GM20000 (cell line): ENCODE data around the gene ZNRD2.
A peak's percentile ranks its signal among the peaks of the same experiment; 100 is the strongest.

Experiments used
- DNase-seq: peaks from one replicate; pipeline ENCODE4 v3.0.0; 2012; ENCODE audit warnings: low spot score
- TF ChIP-seq, protein P1 (sequence below): IDR thresholded peaks from 2 replicates; pipeline ENCODE4 v1.5.1; 2012; ENCODE audit warnings: mild to moderate bottlenecking, control low read depth; ENCODE audit errors: extremely low read depth, missing control alignments

ZNRD2 gene

GRCh38 chr11:65540290-65541092 is 29.8 kb upstream of the ZNRD2 start:
- DNase-seq = peak; percentile 100
- TF ChIP-seq, protein P1, sequence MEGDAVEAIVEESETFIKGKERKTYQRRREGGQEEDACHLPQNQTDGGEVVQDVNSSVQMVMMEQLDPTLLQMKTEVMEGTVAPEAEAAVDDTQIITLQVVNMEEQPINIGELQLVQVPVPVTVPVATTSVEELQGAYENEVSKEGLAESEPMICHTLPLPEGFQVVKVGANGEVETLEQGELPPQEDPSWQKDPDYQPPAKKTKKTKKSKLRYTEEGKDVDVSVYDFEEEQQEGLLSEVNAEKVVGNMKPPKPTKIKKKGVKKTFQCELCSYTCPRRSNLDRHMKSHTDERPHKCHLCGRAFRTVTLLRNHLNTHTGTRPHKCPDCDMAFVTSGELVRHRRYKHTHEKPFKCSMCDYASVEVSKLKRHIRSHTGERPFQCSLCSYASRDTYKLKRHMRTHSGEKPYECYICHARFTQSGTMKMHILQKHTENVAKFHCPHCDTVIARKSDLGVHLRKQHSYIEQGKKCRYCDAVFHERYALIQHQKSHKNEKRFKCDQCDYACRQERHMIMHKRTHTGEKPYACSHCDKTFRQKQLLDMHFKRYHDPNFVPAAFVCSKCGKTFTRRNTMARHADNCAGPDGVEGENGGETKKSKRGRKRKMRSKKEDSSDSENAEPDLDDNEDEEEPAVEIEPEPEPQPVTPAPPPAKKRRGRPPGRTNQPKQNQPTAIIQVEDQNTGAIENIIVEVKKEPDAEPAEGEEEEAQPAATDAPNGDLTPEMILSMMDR = peak; percentile 73

DNA sequence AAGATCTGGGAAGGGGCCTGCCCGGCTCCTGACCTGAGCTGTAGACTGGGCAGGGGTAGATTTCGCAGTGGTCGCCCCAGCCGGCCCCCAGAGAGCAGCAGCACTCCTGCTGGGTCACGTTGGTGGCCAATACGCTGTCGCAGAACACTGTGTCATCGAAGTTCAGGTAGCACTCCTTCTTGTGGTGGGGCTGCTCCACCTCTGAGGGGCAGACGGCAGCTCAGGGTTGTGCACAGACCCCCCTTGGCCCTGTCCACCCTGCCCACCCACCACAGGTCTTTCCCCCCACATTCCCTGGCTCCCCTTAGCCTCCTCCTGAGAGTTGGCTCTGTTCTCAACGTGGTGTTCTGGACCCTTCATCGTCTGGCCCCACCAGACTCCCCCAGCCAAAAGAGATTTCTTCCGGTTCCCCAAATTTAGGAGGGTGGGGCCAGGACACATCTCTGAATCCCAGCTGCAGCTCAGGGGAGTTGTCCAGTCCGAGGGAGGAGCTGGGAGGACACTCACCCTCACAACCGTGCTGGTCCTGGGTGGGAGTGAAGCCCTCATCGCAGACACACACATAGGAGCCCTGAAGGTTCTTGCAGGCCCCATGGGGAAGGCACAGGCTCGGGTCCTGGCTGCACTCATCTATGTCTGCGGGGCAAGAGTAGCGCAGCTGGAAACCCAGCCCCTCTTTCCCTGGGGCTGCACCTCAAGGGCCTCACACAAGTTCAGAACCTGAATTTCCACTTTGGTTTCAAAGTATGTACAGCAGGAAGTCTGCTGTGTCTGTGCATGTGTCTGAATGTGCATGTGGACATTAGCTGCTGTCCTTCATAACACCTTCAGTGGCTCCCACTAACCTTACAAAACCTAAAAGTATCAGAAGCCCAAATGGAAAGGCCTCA is 28.9 kb upstream of the ZNRD2 start:
- TF ChIP-seq, protein P1 = no peak
- DNase-seq = no peak

DNA sequence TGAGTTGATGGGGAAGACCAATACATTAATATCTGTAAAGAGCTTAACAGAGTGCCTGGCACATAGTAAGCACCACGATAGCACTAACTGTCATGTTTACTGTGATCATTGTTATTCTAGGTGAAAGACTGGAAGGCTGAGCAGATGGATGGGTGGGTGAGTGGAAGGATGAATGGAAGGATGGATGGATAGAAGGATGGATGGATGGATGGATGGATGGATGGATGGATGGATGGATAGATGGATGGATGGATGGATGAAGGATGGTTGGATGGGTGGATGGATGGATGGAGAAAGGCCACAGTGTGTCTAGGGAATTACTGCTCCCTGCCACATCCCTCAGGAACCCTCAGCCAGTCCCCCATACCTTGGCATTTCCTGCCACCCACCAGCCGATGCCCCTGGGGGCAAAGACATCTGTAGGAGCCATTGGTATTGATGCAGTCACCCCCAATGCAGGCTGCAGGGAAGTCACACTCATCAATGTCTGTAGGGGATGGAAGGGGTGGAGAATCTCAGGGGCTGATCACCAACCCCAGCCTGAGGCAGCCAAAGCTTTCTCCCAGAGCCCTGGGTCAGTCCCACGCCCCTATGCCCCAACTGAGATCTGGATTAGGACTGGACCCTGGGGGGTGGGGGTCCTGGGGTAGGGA is 27.4 kb upstream of the ZNRD2 start:
- no peak for DNase-seq
- TF ChIP-seq, protein P1 = no peak

DNA sequence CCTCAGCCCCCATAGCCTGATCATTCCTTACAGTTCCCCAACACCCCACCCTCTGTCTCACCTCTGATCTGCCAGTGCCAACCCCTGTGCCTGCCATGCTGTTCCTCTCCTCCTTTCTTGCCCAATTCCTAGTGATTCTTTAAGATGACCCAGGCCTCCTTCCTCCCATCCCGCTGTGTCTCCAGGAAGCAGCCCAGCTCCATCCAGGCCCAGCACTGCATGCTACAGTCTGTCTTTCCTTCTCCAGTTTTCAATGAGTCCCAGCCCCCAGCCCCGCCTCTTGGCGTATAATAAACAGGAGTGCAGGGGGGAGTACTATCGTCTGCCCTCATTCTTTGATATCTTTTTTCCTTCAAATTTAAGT is 24.4 kb upstream of the ZNRD2 start:
- DNase-seq = no peak
- TF ChIP-seq, protein P1 = no peak

DNA sequence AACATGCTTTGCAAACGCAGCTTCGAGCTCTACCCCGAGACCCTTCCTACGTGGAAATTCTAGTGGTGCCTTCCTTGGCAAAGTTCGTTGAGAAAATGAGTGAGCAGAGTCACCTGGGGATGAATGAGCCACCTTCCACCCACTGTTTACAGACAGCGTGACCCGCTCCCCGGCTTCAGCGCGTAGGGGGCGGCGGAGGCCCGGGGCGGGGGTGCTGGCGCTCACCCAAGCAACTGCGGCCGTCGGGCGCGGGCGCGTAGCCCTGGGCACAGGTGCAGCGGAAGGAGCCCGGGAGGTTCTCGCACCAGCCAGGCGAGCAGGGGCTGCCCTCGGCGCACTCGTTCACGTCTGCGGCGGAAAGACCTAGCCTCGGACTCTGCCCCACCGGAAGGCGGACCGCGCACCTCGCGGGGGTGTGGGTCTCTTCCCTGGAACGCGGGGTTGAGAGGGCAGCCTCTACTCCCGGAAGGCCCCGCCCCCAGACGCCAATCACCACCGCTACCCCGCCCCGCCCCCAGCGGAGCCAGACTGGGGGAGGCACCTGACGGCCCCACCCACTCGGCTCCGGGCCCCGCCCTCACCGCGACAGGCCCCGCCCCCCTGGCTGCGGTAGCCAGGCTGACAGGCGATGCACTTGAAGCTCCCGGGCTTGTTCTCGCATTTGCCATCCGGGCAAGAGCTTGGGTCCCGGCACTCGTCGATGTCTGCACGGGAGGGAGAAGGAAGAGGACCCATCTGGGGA is 23.9 kb upstream of the ZNRD2 start:
- peak; percentile 99 for DNase-seq

GRCh38 chr11:65547446-65548125 is 22.7 kb upstream of the ZNRD2 start:
- DNase-seq = no peak
- TF ChIP-seq, protein P1 = no peak

More for the DNA sequence above, 23.9 kb upstream of the ZNRD2 start:
- TF ChIP-seq, protein P1 = no peak
